Gastroesophageal sphincter (tissue), 4 donors: ENCODE measurements around the gene SMARCC1. TPM values are rescaled to one million over a fixed set of nuclear protein-coding genes. Genes with fewer than 3 reads are reported as not detected.
A peak's percentile ranks its signal among the peaks of the same experiment; 100 is the strongest.

Experiments
- ATAC-seq: fragments of 150-250 bp; one replicate; pipeline ENCODE4 v1.9.1; 2016; ENCODE audit warnings: mild to moderate bottlenecking, moderate library complexity
- H3K27ac ChIP-seq, 4 donors: fragments of 200-600 bp; sonication (generic) in 3 of 4; 1 replicate in 3 of 4; 2 replicates in 1 of 4; pipeline ENCODE4 v1.5.1; 2016 to 2019
- H3K27me3 ChIP-seq: fragments of 200-600 bp; sonication (generic); one replicate; pipeline ENCODE4 v1.5.1; 2019
- H3K36me3 ChIP-seq, 2 donors: fragments of 200-600 bp; sonication (generic); one replicate each; pipeline ENCODE4 v1.5.1; 2019; ENCODE audit warnings: control low read depth in 1 of 2
- H3K4me1 ChIP-seq, 3 donors: fragments of 200-600 bp; sonication (generic); 1 replicate in 2 of 3; 2 replicates in 1 of 3; pipeline ENCODE4 v1.5.1; 2016 to 2019; ENCODE audit warnings: control low read depth in 2 of 3
- H3K4me3 ChIP-seq, 2 donors: fragments of 200-600 bp; sonication (generic); one replicate each; pipeline ENCODE4 v1.5.1; 2019; ENCODE audit warnings: mild to moderate bottlenecking in 1 of 2, moderate library complexity in 1 of 2
- H3K9me3 ChIP-seq, 3 donors: fragments of 200-600 bp; sonication (generic); one replicate each; pipeline ENCODE4 v1.5.1; 2017 to 2019; ENCODE audit warnings: control low read depth in 2 of 3
- EP300 ChIP-seq: sonication (generic); formaldehyde crosslinking; IDR thresholded peaks from one replicate; pipeline ENCODE4 v1.6.1; 2017; ENCODE audit warnings: antibody characterized with exemption, mild to moderate bottlenecking
- POLR2A ChIP-seq, 2 donors: fragments of 450-650 bp; IDR thresholded peaks; one replicate each; pipeline ENCODE4 v1.6.1; 2017; ENCODE audit warnings: antibody characterized with exemption in 2 of 2, mild to moderate bottlenecking in 2 of 2, moderate library complexity in 1 of 2
- POLR2AphosphoS5 ChIP-seq: sonication (generic); formaldehyde crosslinking; IDR thresholded peaks from one replicate; pipeline ENCODE4 v1.6.1; 2017; ENCODE audit warnings: antibody characterized with exemption
- WGBS, 2 donors: methylation state at CpG; one replicate each; pipeline ENCODE4 v1.1.5; 2018; ENCODE audit warnings: low coverage in 1 of 2; 5-methylcytosine and 5-hydroxymethylcytosine counted together
- total RNA-seq, 4 donors: library from RNA; depleted of rRNA; stranded (reverse); fragments of >200 nt; gene quantifications; one replicate each; pipeline ENCODE4 v1.1.0, GENCODE V29; 2016
- TF ChIP-seq, protein P1 (sequence below), 4 experiments: fragments of 200-600 bp in 2 of 4; fragments of 450-650 bp in 2 of 4; sonication (generic) in 1 of 4; IDR thresholded peaks; one replicate each; pipeline ENCODE4 v1.5.1; 2017 to 2019; ENCODE audit warnings: antibody characterized with exemption in 4 of 4, mild to moderate bottlenecking in 2 of 4, moderate library complexity in 2 of 4

The SMARCC1 gene
- total RNA-seq, 4 donors from 2014 or later: 38.5 to 68.2 (median 49.1) TPM

DNA sequence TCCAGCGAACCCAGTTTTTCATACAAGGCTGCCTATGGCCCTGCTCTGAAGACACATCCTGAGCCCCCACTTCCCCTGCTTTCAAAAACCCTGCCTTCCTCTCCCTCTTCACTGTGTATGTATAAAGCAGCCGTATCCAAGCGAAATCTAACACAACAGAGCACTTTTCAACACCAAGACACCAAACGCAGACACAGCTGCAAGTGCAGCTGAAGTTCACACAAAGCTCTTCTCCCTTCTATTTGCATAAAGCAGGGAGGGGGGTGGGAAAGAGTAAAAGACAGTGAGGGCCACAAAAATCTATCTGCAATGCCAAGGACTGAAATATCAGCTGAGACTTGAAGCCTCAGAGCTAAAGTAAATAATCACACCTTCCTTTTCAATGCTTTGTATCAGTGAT, 168.0 kb downstream of the SMARCC1 start:
- H3K36me3 ChIP-seq: peaks cover 0 to 53% of the 10 kb centered on the region in 2 donors
- no peak overlapping the region for H3K4me3 ChIP-seq
- no peaks in the 10 kb centered on the region for H3K27me3 ChIP-seq
- 45 to 50% methylated on average over 3 to 4 of the region's 4 CpGs for WGBS, 2 donors
- peaks cover 9 to 55% (median 17%) of the 10 kb centered on the region in 3 donors for H3K4me1 ChIP-seq
- no peak for ATAC-seq
- H3K9me3 ChIP-seq: no peaks in the 10 kb centered on the region
- TF ChIP-seq, protein P1, sequence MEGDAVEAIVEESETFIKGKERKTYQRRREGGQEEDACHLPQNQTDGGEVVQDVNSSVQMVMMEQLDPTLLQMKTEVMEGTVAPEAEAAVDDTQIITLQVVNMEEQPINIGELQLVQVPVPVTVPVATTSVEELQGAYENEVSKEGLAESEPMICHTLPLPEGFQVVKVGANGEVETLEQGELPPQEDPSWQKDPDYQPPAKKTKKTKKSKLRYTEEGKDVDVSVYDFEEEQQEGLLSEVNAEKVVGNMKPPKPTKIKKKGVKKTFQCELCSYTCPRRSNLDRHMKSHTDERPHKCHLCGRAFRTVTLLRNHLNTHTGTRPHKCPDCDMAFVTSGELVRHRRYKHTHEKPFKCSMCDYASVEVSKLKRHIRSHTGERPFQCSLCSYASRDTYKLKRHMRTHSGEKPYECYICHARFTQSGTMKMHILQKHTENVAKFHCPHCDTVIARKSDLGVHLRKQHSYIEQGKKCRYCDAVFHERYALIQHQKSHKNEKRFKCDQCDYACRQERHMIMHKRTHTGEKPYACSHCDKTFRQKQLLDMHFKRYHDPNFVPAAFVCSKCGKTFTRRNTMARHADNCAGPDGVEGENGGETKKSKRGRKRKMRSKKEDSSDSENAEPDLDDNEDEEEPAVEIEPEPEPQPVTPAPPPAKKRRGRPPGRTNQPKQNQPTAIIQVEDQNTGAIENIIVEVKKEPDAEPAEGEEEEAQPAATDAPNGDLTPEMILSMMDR (IDR thresholded peaks at IDR 0.05): no peak
- TF ChIP-seq POLR2A (IDR thresholded peaks at IDR 0.05): no peak
- no peak for TF ChIP-seq POLR2AphosphoS5
- no peak for TF ChIP-seq EP300
- H3K27ac ChIP-seq: peak overlapping the region in 3 of 4 donors; percentile 44 to 68 (median 46)

DNA sequence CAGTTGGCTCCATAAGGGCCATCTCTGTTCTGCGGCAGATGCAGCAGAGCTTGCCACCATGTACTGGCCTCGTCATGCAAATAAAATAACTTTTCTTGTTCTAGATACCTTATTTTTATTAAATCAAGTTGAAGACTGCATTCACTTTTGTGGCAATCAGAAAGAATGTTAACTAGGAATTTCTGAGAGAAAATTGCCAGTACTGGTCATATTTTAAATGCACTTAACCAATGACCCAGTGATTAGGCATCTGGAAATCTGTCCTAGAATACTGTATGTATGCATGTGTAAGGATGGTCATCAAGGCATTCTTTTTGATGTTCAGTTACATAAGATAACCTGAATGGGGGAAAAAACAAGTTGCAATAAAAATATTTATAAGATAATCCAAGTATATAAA, 168.8 kb downstream of the SMARCC1 start:
- Histone ChIP-seq H3K27ac (peak overlapping the region; percentile 37 to 66 (median 42)), H3K9me3 (no peaks in the 10 kb centered on the region), H3K36me3 (peaks cover 0 to 53% of the 10 kb centered on the region in 2 donors), H3K4me1 (peaks cover 9 to 54% (median 17%) of the 10 kb centered on the region in 3 donors), H3K27me3 (no peaks in the 10 kb centered on the region), H3K4me3 (no peak overlapping the region)
- TF ChIP-seq POLR2A (IDR thresholded peaks at IDR 0.05) (no peak), POLR2AphosphoS5 (no peak), EP300 (no peak)
- TF ChIP-seq, protein P1 (IDR thresholded peaks at IDR 0.05): no peak
- WGBS, 2 donors: 93% methylated on average over 2 of the region's 2 CpGs; no CpG with 5 or more reads in 1 of the 2 donors
- no peak for ATAC-seq

DNA sequence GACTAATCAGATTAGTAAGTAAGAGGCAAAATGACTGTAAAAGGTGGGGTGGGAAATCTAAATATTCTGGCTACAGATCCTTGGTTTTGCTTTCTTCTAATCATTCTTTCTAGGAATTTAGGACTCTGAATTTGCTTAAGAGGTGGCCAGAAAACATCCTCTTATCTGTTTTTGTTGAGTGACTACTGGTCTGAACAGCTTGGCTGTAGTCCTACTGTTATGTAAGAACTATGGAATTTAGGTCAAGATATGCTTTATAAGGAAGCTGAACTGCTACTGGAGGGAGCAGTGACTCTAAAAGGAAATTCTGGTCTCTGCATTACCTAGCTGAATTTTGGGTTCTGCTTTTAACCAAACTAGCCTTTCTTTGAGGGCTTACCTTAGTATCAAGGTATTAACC, 169.5 kb downstream of the SMARCC1 start:
- H3K36me3 ChIP-seq: peaks cover 0 to 53% of the 10 kb centered on the region in 2 donors
- H3K4me3 ChIP-seq: no peak overlapping the region
- ATAC-seq: peak; percentile 62
- no peaks in the 10 kb centered on the region for H3K9me3 ChIP-seq
- TF ChIP-seq EP300 (no peak), POLR2A (IDR thresholded peaks at IDR 0.05) (no peak), POLR2AphosphoS5 (no peak)
- TF ChIP-seq, protein P1 (IDR thresholded peaks at IDR 0.05): no peak
- no peaks in the 10 kb centered on the region for H3K27me3 ChIP-seq
- H3K4me1 ChIP-seq: peaks cover 9 to 47% (median 17%) of the 10 kb centered on the region in 3 donors
- H3K27ac ChIP-seq: peak overlapping the region; percentile 19 to 66 (median 42)

DNA sequence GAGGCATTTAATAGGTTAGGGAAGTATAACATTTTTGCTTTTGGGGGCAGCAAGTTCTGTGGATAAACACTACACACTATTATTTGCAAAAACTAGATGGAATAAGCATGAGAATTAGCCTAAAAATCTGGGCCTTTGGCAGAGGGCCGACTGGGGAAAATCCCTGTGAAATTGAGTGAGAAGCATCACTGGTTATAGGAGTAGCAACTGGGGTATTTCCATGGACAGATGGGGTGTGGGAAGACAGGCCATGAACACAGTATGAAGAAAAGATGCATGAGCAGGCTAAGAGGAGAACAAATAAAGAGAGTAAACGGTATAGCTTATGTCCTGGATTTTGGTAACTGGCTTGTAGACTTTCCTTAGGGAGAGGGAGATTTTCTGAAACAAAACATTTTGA, 170.1 kb downstream of the SMARCC1 start:
- Histone ChIP-seq H3K36me3 (peaks cover 0 to 53% of the 10 kb centered on the region in 2 donors), H3K4me1 (peaks cover 9 to 46% (median 17%) of the 10 kb centered on the region in 3 donors), H3K27me3 (no peaks in the 10 kb centered on the region), H3K4me3 (no peak overlapping the region), H3K9me3 (no peaks in the 10 kb centered on the region), H3K27ac (peak overlapping the region; percentile 19 to 66 (median 42))
- no peak for ATAC-seq
- TF ChIP-seq POLR2A (IDR thresholded peaks at IDR 0.05) (no peak), POLR2AphosphoS5 (no peak), EP300 (no peak)
- TF ChIP-seq, protein P1 (IDR thresholded peaks at IDR 0.05): no peak
- WGBS, 2 donors: 53 to 63% methylated on average over 2 of the region's 2 CpGs

DNA sequence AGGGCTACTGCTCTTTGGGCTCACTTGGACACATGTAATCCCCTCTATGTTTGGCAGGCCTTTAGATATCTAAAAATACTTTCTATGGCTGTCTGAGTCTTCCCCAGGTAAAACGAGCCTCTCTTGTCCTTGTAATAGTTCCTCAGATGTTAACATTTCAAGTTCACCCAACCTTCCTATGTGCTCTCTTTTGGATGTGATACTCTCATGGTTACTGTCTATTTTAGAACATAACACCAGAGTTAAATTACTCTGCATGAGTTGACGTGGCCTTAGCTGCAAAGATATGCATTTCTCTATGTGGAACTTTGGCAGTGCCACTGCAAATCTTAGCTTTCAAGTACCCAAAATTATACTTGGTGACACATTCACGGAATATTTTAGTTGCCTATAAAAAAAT, 171.1 kb downstream of the SMARCC1 start:
- H3K36me3 ChIP-seq: peaks cover 0 to 55% of the 10 kb centered on the region in 2 donors
- TF ChIP-seq POLR2A (IDR thresholded peaks at IDR 0.05) (no peak), EP300 (no peak), POLR2AphosphoS5 (no peak)
- TF ChIP-seq, protein P1 (IDR thresholded peaks at IDR 0.05): no peak

More for the DNA sequence above, 171.1 kb downstream of the SMARCC1 start:
- Histone ChIP-seq H3K4me3 (no peak overlapping the region), H3K27ac (no peak overlapping the region), H3K9me3 (no peaks in the 10 kb centered on the region), H3K4me1 (peaks cover 9 to 46% (median 17%) of the 10 kb centered on the region in 3 donors), H3K27me3 (no peaks in the 10 kb centered on the region)
- 61 to 81% methylated on average over 3 of the region's 3 CpGs for WGBS, 2 donors
- ATAC-seq: no peak
